ENCODE data around the gene SNAPC4.

- TF ChIP-seq CTCF (IDR thresholded peaks at IDR 0.05), result no peak
- no peak for TF ChIP-seq POLR2A (IDR thresholded peaks at IDR 0.05)
- TF ChIP-seq POLR2AphosphoS5 (IDR thresholded peaks at IDR 0.05; ENCODE audit: insufficient read depth in 1 of 2, low read depth in 1 of 2), result no peak
Observed at GRCh38 chr9:136367296-136368145, 32.4 kb downstream of the SNAPC4 start.

Data from vagina (tissue), 2 donors.